BE2C (cell line): Measurements from ENCODE around the gene FOXJ3. TPM values are rescaled to one million over a fixed set of nuclear protein-coding genes. Genes with fewer than 3 reads are reported as not detected.

Experiments used
- DNase-seq: peaks from one replicate; pipeline ENCODE4 v3.0.0-alpha.2; 2020
- H3K27me3 ChIP-seq: fragments of 250-450 bp; sonication (Bioruptor Pico); 2 replicates; pipeline ENCODE4 v1.5.1; 2020; ENCODE audit warnings: mild to moderate bottlenecking
- H3K36me3 ChIP-seq: fragments of 250-450 bp; sonication (Bioruptor Pico); 2 replicates; pipeline ENCODE4 v1.5.1; 2020; ENCODE audit warnings: mild to moderate bottlenecking
- H3K4me1 ChIP-seq: fragments of 250-450 bp; sonication (Bioruptor Pico); 2 replicates; pipeline ENCODE4 v1.5.1; 2020
- H3K4me3 ChIP-seq: 2 replicates; pipeline ENCODE4 v1.5.1; 2011; ENCODE audit warnings: low read depth, low read length
- H3K9me3 ChIP-seq: fragments of 250-450 bp; sonication (Bioruptor Pico); 2 replicates; pipeline ENCODE4 v1.5.1; 2020
- polyA plus RNA-seq: library from polyadenylated mRNA; unstranded; fragments of >200 nt; gene quantifications from one replicate; pipeline ENCODE4 v1.2.1, GENCODE V29; 2012; ENCODE audit warnings: low read depth, missing spikeins; ENCODE audit not compliant: insufficient read length, insufficient read depth
- TF ChIP-seq, protein P1 (sequence below): IDR thresholded peaks from 2 replicates; pipeline ENCODE4 v1.5.1; 2012; ENCODE audit warnings: mild to moderate bottlenecking, low read depth, low read length

Gene FOXJ3
- 16.8 TPM for polyA plus RNA-seq

DNA sequence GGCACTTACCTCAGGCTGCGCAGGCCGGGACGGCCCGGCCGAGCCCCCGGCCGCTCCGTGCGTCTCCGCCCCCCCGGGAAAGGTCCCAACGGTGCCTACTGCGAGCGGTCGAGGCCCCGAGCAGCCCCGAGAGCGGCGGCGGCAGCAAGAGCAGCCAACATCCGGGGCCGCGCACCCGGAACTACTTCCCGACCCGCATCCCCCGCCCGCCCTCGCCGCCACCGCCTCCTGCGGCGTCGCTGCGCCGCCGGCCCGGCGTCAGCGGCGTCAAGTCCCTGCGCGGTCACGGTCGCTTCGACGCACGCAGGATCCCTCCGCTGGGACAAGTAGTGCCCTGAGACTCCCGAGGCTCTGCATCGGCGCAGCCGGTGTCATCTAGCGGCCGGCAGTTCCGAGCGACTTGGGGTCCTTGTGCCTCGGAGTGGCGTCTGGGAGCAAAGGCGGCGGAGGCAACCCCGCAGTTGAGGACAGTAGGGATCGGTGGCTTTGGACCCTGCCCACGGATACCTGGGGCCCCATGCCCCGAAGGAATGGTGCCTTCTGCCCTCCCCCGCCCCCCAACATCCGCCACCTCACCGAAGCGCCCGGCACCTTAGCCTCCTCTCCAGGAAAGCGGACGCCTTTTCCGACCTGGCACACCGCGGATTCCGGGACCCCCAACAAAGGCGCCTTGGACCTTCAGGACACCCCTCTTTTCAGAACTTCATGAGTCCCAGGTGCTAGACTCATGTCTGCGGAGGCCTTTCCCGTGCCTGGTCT, at the start of gene FOXJ3:
Gene FOXJ3, minus strand, starts transcription at position 186 of the 759 bp plus-strand sequence. CDS start 24,142 bp downstream, outside the sequence.
- Histone ChIP-seq H3K9me3 (no peaks in the 10 kb centered on the region), H3K27me3 (no peaks in the 10 kb centered on the region), H3K4me1 (no peaks in the 10 kb centered on the region), H3K4me3 (peak within 1 kb of the TSS; percentile 77), H3K36me3 (no peaks in the 10 kb centered on the region)
- DNase-seq = peak; percentile 85
- TF ChIP-seq, protein P1, sequence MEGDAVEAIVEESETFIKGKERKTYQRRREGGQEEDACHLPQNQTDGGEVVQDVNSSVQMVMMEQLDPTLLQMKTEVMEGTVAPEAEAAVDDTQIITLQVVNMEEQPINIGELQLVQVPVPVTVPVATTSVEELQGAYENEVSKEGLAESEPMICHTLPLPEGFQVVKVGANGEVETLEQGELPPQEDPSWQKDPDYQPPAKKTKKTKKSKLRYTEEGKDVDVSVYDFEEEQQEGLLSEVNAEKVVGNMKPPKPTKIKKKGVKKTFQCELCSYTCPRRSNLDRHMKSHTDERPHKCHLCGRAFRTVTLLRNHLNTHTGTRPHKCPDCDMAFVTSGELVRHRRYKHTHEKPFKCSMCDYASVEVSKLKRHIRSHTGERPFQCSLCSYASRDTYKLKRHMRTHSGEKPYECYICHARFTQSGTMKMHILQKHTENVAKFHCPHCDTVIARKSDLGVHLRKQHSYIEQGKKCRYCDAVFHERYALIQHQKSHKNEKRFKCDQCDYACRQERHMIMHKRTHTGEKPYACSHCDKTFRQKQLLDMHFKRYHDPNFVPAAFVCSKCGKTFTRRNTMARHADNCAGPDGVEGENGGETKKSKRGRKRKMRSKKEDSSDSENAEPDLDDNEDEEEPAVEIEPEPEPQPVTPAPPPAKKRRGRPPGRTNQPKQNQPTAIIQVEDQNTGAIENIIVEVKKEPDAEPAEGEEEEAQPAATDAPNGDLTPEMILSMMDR = no peak

DNA sequence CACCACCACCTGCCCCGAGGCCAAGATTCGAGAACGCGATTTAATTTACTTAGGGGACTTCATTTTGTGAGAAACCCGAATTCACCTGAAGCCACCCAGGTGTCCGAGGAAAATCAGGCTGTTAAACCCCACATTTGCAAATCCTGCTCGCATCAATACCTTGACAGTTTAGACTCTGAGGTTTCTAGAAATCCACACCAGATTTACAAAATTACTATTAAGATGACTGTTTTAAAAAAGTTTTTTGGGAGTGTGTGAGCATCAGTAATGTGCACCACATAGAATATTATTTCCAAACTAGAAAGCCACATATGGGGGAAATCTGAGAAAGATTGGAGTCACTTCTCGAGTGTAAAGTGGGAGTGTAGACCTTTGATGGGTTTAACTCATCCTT, 46.2 kb upstream of the FOXJ3 start:
- DNase-seq = no peak
- Histone ChIP-seq H3K36me3 (no peaks in the 10 kb centered on the region), H3K27me3 (no peaks in the 10 kb centered on the region), H3K9me3 (no peaks in the 10 kb centered on the region), H3K4me1 (no peaks in the 10 kb centered on the region), H3K4me3 (peak overlapping the region; percentile 60)
- TF ChIP-seq, protein P1 = no peak

DNA sequence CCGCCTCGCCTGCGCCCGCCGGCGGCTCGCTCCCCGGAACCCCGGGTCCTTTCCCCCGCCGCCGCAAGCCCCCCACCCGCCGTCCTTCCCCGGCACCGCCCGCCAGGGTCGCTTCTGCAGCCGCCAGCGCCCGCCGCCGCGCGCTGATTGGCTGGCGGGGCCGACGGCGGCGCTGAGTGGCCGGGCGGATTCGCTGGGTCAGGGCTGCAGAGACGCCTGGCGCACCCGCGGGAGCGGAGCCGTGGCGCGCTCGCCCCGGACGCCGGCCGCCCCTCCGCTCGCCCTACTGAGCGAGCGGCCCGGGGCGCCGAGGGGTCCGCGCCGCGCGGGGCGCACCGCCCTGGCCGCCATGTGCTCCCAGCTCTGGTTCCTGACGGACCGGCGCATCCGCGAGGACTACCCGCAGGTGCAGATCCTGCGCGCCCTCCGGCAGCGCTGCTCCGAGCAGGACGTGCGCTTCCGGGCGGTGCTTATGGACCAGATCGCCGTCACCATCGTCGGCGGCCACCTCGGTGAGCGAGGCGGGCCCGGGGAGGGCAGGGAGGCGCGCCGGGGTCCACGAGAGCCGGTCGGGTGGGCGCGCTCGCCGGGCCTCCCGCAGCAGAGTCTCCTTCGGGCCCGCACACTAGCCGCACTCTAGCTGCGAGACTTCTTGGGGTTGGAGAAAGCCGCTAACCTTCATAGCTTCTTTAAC, 45.7 kb upstream of the FOXJ3 start, which contains the start of gene RIMKLA:
Gene RIMKLA, plus strand, starts transcription at position 207 of the 694 bp plus-strand sequence. Its CDS starts 143 bp downstream, at position 350.
- Histone ChIP-seq H3K27me3 (no peaks in the 10 kb centered on the region), H3K4me3 (peak within 1 kb of the TSS; percentile 63), H3K36me3 (no peaks in the 10 kb centered on the region), H3K9me3 (no peaks in the 10 kb centered on the region), H3K4me1 (no peaks in the 10 kb centered on the region)
- DNase-seq = peak; percentile 77
- TF ChIP-seq, protein P1 = no peak

DNA sequence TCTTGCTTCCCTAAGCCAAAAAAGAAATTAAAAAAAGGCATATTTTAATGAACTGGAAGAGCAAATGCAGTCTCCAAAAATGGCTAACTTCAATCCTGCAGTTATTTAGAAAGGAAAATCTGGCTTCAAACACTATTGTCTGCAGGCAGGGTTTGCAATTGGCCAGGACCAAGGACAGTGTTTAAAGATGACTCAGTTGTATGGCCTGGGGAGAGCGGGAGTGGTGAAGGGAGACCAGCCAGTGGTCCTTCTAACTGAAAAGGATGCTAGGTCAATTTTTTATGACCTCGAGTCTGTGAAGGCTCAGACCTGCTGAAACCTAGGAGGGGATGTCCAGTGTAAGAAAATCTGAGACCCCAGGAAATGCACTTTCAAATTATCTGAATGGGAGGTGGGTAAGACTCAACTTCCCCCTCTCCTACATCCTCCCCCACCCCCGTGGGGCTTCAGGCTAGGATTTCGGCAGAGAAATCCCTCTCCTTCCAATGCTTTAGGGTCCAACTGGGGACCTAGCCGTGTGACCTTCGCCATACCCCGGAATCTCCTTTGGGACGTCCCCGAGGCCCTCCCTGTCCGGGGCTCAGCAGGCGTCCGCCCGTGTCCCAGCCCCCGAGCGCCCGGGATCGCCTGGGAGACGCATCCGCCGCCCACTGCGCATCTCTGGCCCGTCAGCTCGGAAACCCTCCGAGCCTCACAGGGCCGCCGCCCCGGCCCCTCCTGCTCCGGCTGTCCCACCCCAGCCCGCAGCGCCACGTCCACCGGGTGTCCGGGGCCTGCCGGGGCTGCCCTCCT, 45.0 kb upstream of the FOXJ3 start:
- Histone ChIP-seq H3K27me3 (no peaks in the 10 kb centered on the region), H3K4me3 (peak overlapping the region; percentile 63), H3K36me3 (no peaks in the 10 kb centered on the region), H3K9me3 (no peaks in the 10 kb centered on the region), H3K4me1 (no peaks in the 10 kb centered on the region)
- TF ChIP-seq, protein P1 = no peak
- DNase-seq = no peak

DNA sequence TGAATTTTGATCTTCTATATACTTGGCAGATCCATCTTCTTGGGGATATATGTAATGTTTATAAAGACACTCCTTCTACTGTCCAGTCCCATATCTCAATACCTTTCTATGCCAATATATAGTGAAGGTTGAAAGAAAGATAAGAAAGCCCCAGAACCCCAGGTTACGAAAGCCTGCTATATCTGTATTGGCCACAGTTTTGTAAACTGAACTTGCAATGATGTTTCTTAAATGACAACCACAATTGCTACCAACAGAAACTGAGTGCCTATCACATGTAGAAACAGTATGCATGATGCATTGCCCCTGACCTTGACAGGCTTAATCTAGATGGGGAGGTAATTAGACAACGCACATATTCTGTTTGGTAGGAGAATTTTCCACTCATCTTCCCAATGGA, 37.8 kb upstream of the FOXJ3 start:
- Histone ChIP-seq H3K4me1 (no peaks in the 10 kb centered on the region), H3K9me3 (no peaks in the 10 kb centered on the region), H3K36me3 (no peaks in the 10 kb centered on the region), H3K4me3 (no peak overlapping the region), H3K27me3 (no peaks in the 10 kb centered on the region)
- TF ChIP-seq, protein P1 = no peak
- no peak for DNase-seq
